ENCODE results near the gene ZNF408.

ZNF408 gene

GRCh38 chr11:46676436-46677158 lies 24.2 kb upstream of the ZNF408 start:
- Histone ChIP-seq H3K9me3 (ENCODE audit: control insufficient read depth in 1 of 2, low read length in 2 of 2) (no peaks in the 10 kb centered on the region), H3K4me3 (ENCODE audit: low read depth in 1 of 2, low read length in 2 of 2) (no peak overlapping the region), H3K4me1 (ENCODE audit: control insufficient read depth in 1 of 2, insufficient read depth in 2 of 2, low read length in 2 of 2) (peaks cover 17 to 30% of the 10 kb centered on the region in 2 donors), H3K36me3 (ENCODE audit: control insufficient read depth in 1 of 2, insufficient read depth in 2 of 2, low read length in 2 of 2) (peaks cover 35 to 72% of the 10 kb centered on the region in 2 donors), H3K27me3 (ENCODE audit: low read depth, low read length) (no peaks in the 10 kb centered on the region), H3K27ac (ENCODE audit: low read length) (no peak overlapping the region)

DNA sequence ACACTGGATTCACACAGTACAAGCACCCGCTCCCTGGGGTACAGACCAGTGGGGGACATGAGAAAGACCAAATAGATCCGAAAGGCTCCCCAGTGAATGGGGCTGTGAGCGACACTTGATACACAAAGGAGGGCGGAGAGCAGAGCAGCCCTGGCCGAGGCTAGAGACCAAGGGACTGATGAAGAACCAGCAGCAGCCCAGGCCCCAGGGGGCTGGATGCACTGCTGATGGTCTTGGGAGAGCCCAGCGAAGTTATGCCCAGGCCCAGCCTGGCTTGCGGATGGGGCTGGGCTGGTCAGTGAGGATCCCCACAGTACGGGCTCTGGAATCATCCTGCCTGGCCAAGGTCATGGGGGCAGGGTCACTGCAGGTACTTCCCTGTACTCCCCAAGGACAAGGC lies 23.7 kb upstream of the ZNF408 start:
- Histone ChIP-seq H3K4me1 (ENCODE audit: control insufficient read depth in 1 of 2, insufficient read depth in 2 of 2, low read length in 2 of 2) (peaks cover 17 to 30% of the 10 kb centered on the region in 2 donors), H3K9me3 (ENCODE audit: control insufficient read depth in 1 of 2, low read length in 2 of 2) (no peaks in the 10 kb centered on the region), H3K4me3 (ENCODE audit: low read depth in 1 of 2, low read length in 2 of 2) (no peak overlapping the region), H3K27me3 (ENCODE audit: low read depth, low read length) (no peaks in the 10 kb centered on the region), H3K27ac (ENCODE audit: low read length) (no peak overlapping the region), H3K36me3 (ENCODE audit: control insufficient read depth in 1 of 2, insufficient read depth in 2 of 2, low read length in 2 of 2) (peaks cover 35 to 73% of the 10 kb centered on the region in 2 donors)

GRCh38 chr11:46677991-46678740 lies 22.7 kb upstream of the ZNF408 start:
- no peaks in the 10 kb centered on the region for H3K27me3 ChIP-seq (ENCODE audit: low read depth, low read length)
- no peak overlapping the region for H3K4me3 ChIP-seq (ENCODE audit: low read depth in 1 of 2, low read length in 2 of 2)
- H3K27ac ChIP-seq (ENCODE audit: low read length) = no peak overlapping the region
- H3K9me3 ChIP-seq (ENCODE audit: control insufficient read depth in 1 of 2, low read length in 2 of 2) = no peaks in the 10 kb centered on the region
- peaks cover 17 to 31% of the 10 kb centered on the region in 2 donors for H3K4me1 ChIP-seq (ENCODE audit: control insufficient read depth in 1 of 2, insufficient read depth in 2 of 2, low read length in 2 of 2)
- peaks cover 31 to 65% of the 10 kb centered on the region in 2 donors for H3K36me3 ChIP-seq (ENCODE audit: control insufficient read depth in 1 of 2, insufficient read depth in 2 of 2, low read length in 2 of 2)

DNA sequence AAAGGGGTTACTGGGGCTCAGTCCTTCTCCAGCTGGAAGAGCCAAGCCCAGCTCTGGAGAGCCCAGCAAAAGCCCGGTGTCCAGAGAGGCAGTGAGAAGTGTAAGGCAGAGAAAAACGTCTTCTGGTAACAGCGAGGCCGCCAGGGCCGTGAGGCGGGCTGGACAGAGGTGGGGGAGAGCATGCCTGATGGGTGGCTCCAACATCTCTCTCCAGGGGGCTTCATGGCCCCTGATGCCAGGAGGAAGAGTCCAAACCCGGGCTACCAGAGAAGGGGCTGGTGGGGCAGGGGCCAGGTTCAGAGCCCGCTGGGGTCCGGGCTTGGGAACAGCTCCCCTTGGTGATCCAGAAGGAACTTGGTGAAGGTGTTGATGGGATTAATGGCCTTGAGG lies 22.1 kb upstream of the ZNF408 start:
- Histone ChIP-seq H3K36me3 (ENCODE audit: control insufficient read depth in 1 of 2, insufficient read depth in 2 of 2, low read length in 2 of 2) (peaks cover 30 to 60% of the 10 kb centered on the region in 2 donors), H3K27ac (ENCODE audit: low read length) (no peak overlapping the region), H3K4me3 (ENCODE audit: low read depth in 1 of 2, low read length in 2 of 2) (no peak overlapping the region), H3K27me3 (ENCODE audit: low read depth, low read length) (no peaks in the 10 kb centered on the region), H3K9me3 (ENCODE audit: control insufficient read depth in 1 of 2, low read length in 2 of 2) (no peaks in the 10 kb centered on the region), H3K4me1 (ENCODE audit: control insufficient read depth in 1 of 2, insufficient read depth in 2 of 2, low read length in 2 of 2) (peaks cover 17 to 34% of the 10 kb centered on the region in 2 donors)

DNA sequence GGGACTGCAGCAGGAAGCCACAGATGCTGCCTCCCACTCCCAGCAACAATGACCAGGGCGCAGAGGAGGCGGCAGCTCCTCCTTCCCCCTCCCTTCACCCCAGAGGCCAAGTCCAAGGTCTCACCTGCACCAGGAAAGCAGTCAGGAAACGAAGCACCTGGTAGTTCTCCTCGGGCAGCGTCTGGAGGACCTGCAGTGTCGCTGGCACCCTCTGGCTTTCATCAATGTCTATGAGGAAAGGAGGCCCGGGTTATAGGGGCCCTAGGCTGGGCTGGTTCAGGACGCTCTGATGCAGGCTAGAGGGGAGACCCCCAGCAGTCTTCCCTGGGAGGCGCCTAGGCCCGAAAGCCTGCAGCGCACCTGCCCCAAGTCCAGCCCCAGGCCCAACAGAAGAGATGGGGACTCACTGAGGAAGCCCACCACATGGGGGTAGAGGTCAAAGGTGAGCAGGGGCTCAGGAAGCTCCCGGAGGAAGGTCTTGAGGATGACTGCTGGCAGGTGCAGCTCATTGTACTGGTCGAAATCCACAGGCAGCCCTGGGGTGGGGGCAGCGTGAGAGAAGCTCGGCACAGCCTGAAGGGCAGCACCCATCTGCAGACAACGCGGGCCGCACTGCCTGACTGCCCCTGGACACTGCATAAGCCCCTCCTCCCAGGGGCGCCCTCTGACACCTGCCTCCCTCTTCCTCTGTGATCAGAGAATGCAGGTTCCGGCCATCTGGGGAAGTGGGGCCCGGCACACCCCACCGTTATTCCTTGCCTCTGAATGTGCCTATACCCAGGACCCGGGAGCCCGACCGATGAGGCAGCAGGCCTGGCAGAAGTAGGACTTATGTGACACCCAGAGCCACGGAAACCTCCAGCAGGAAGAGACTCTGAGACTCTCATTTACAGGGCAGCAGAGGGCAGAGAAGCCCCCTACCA lies 21.3 kb upstream of the ZNF408 start:
- peaks cover 30 to 56% of the 10 kb centered on the region in 2 donors for H3K36me3 ChIP-seq (ENCODE audit: control insufficient read depth in 1 of 2, insufficient read depth in 2 of 2, low read length in 2 of 2)

DNA sequence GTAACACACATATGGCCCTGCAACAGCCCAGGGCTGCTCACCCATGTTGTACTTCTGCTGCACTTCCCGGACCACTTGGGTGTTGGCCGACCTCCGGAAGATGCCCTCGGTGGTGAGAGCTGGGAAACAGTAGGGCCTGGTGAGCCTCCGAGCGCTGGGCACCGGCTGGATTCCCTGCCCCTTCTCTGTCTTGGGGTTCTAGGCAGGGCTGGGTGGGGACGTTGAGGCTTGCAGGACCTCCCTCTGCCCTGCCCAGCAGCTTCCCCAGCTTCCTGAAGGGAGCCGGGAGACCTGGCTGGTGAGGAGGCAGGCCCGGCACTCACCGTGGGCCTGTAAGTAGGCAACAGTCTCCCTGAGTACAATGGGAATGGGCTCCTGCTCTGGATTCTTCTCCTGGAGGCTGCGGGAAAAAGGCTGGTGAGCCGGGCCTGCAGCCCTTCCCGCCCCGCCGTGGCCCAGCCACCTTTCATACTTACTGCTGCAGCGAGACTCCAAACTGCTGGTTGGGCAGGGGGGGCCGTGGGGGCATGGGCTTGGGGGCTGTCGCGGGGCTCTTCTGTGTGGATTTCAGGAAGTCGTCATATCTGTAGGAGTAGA lies 20.6 kb upstream of the ZNF408 start:
- H3K27ac ChIP-seq (ENCODE audit: low read length) = no peak overlapping the region
- H3K27me3 ChIP-seq (ENCODE audit: low read depth, low read length) = no peaks in the 10 kb centered on the region
- H3K4me3 ChIP-seq (ENCODE audit: low read depth in 1 of 2, low read length in 2 of 2) = no peak overlapping the region
- H3K36me3 ChIP-seq (ENCODE audit: control insufficient read depth in 1 of 2, insufficient read depth in 2 of 2, low read length in 2 of 2) = peaks cover 30 to 56% of the 10 kb centered on the region in 2 donors
- peaks cover 8 to 24% of the 10 kb centered on the region in 2 donors for H3K4me1 ChIP-seq (ENCODE audit: control insufficient read depth in 1 of 2, insufficient read depth in 2 of 2, low read length in 2 of 2)
- no peaks in the 10 kb centered on the region for H3K9me3 ChIP-seq (ENCODE audit: control insufficient read depth in 1 of 2, low read length in 2 of 2)

More for the DNA sequence above, 21.3 kb upstream of the ZNF408 start:
- Histone ChIP-seq H3K4me1 (ENCODE audit: control insufficient read depth in 1 of 2, insufficient read depth in 2 of 2, low read length in 2 of 2) (peaks cover 15 to 31% of the 10 kb centered on the region in 2 donors), H3K4me3 (ENCODE audit: low read depth in 1 of 2, low read length in 2 of 2) (no peak overlapping the region), H3K27ac (ENCODE audit: low read length) (no peak overlapping the region), H3K9me3 (ENCODE audit: control insufficient read depth in 1 of 2, low read length in 2 of 2) (no peaks in the 10 kb centered on the region), H3K27me3 (ENCODE audit: low read depth, low read length) (no peaks in the 10 kb centered on the region)

DNA sequence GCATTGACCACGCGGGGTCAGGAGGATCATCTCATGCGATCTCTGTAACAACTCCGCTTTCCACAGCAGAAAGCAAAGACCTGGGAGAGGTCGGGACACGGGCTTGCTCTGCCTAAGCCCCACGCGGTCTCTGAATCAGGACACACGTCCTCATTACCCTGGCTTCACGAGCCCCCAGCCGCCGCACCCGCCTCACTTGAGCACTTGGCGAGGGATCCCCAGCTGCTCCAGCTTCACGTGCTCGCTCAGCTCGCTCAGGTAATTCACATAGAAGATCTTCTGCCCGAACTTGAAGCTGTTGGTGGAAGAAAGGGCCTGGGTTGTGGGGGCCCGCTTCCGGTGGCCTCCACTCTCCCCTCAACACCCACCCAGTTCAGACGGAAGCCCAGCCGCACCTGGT lies 20.0 kb upstream of the ZNF408 start:
- peaks cover 2 to 18% of the 10 kb centered on the region in 2 donors for H3K4me1 ChIP-seq (ENCODE audit: control insufficient read depth in 1 of 2, insufficient read depth in 2 of 2, low read length in 2 of 2)
- H3K27ac ChIP-seq (ENCODE audit: low read length) = no peak overlapping the region
- H3K9me3 ChIP-seq (ENCODE audit: control insufficient read depth in 1 of 2, low read length in 2 of 2) = no peaks in the 10 kb centered on the region
- peaks cover 30 to 56% of the 10 kb centered on the region in 2 donors for H3K36me3 ChIP-seq (ENCODE audit: control insufficient read depth in 1 of 2, insufficient read depth in 2 of 2, low read length in 2 of 2)
- H3K27me3 ChIP-seq (ENCODE audit: low read depth, low read length) = no peaks in the 10 kb centered on the region
- no peak overlapping the region for H3K4me3 ChIP-seq (ENCODE audit: low read depth in 1 of 2, low read length in 2 of 2)

GRCh38 chr11:46681814-46682213 lies 19.0 kb upstream of the ZNF408 start:
- Histone ChIP-seq H3K36me3 (ENCODE audit: control insufficient read depth in 1 of 2, insufficient read depth in 2 of 2, low read length in 2 of 2) (peaks cover 30 to 57% of the 10 kb centered on the region in 2 donors), H3K4me1 (ENCODE audit: control insufficient read depth in 1 of 2, insufficient read depth in 2 of 2, low read length in 2 of 2) (peaks cover 0 to 11% of the 10 kb centered on the region in 2 donors), H3K27me3 (ENCODE audit: low read depth, low read length) (no peaks in the 10 kb centered on the region), H3K4me3 (ENCODE audit: low read depth in 1 of 2, low read length in 2 of 2) (no peak overlapping the region), H3K9me3 (ENCODE audit: control insufficient read depth in 1 of 2, low read length in 2 of 2) (no peaks in the 10 kb centered on the region), H3K27ac (ENCODE audit: low read length) (no peak overlapping the region)

- no peaks in the 10 kb centered on the region for H3K9me3 ChIP-seq (ENCODE audit: control insufficient read depth in 1 of 2, low read length in 2 of 2)
- no peak overlapping the region for H3K27ac ChIP-seq (ENCODE audit: low read length)
- peaks cover 0 to 11% of the 10 kb centered on the region in 2 donors for H3K4me1 ChIP-seq (ENCODE audit: control insufficient read depth in 1 of 2, insufficient read depth in 2 of 2, low read length in 2 of 2)
- H3K27me3 ChIP-seq (ENCODE audit: low read depth, low read length) = no peaks in the 10 kb centered on the region
- H3K4me3 ChIP-seq (ENCODE audit: low read depth in 1 of 2, low read length in 2 of 2) = no peak overlapping the region
- peaks cover 35 to 59% of the 10 kb centered on the region in 2 donors for H3K36me3 ChIP-seq (ENCODE audit: control insufficient read depth in 1 of 2, insufficient read depth in 2 of 2, low read length in 2 of 2)
Observed at GRCh38 chr11:46682773-46683752, 17.8 kb upstream of the ZNF408 start.

GRCh38 chr11:46684367-46684766 lies 16.5 kb upstream of the ZNF408 start:
- Histone ChIP-seq H3K4me3 (ENCODE audit: low read depth in 1 of 2, low read length in 2 of 2) (no peak overlapping the region), H3K4me1 (ENCODE audit: control insufficient read depth in 1 of 2, insufficient read depth in 2 of 2, low read length in 2 of 2) (peaks cover 0 to 17% of the 10 kb centered on the region in 2 donors), H3K27me3 (ENCODE audit: low read depth, low read length) (no peaks in the 10 kb centered on the region), H3K27ac (ENCODE audit: low read length) (no peak overlapping the region), H3K36me3 (ENCODE audit: control insufficient read depth in 1 of 2, insufficient read depth in 2 of 2, low read length in 2 of 2) (peaks cover 31 to 55% of the 10 kb centered on the region in 2 donors), H3K9me3 (ENCODE audit: control insufficient read depth in 1 of 2, low read length in 2 of 2) (no peaks in the 10 kb centered on the region)

Measured in muscle layer of duodenum (tissue), 2 donors.